Measurements from ENCODE around the gene EVI5.
"Not testable (repeated sequence)": the region's sequence is repeated elsewhere in the genome, so short reads cannot be mapped to it uniquely, and the experiment has no call there.

Gene EVI5

DNA sequence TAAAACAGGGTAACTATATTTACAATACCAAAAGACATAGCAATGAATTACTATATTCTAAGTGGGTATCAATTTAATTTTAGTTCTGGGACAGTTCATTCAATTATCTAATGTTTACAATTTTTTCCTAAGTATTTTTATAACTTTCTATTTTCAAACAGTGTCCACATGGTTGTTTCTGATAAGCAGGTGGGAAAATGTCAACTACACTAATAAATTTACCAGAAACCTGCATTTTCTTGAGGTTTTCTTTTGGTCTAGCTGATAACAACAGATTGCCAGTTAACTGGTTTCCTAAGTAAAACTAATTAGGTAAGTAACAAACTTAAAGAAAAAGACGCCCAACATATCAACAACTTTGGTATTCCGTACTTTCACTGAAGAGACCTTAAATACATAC, 213.3 kb downstream of the EVI5 start:
- no peak for DNase-seq (ENCODE audit: low read depth)

DNA sequence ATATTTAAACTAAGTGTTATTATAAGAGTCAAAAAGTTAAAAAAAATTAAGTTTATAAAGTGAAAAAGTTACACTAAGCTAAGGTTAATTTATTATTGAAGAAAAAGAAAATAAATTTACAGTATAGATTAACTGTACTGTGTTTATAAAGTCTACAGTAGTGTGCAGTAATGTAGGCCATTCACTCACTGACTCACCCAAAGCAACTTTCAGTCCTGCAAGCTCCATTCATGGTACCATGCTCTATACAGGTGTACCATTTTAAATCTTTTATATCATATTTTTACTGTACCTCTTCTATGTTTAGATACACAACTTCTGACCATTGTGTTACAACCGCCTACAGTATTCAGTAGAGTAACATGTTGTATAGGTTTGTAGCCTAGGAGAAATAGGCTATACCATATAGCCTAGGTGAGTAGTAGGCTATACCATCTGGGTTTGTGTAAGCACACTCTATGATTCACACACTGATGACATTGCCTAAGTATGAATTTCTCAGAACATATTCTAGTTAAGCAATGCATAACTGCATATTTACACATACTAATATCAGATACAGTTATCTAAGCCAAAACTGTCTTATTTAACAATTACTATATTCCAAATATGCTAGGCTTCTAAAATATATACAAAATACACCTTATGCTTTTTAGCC, 217.6 kb downstream of the EVI5 start:
- no peak for DNase-seq (ENCODE audit: low read depth)

DNA sequence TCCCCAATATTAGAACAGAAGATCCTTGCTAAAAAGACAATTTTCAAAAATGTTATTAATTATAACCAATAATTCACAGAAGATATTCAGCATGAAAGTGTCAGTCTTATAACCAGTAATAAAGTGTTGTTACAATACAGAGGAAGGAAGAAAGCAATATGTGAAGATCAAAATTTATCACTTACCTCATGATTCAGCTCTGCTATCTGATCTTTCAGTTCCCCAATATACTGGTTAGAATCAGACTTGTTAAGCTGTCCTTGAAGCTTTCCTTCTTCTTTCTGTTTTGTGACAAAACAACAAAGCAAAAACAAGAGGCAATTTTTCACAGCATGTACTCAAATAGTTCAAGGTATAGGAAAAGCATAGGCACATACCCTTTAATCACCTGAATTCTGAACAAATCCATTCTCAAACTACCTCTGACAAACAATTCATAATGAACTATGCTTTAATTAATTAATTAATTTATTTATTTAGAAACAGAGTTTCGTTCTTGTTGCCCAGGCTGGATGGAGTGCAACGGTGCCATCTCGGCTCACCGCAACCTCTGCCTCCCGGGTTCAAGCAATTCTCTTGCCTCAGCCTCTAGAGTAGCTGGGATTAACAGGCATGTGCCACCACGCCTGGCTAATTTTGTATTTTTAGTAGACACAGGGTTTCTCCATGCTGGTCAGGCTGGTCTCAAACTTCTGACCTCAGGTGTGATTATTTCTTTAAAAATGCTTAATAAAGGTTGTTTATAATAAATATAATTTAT, 221.3 kb downstream of the EVI5 start:
- DNase-seq (ENCODE audit: low read depth) = no peak

- no peak for DNase-seq (ENCODE audit: low read depth)
Observed at GRCh38 chr1:92556350-92556749, 228.6 kb downstream of the EVI5 start.

GRCh38 chr1:92554216-92554615, 230.7 kb downstream of the EVI5 start:
- DNase-seq (ENCODE audit: low read depth) = no peak

- no peak for DNase-seq (ENCODE audit: low read depth)
Observed at GRCh38 chr1:92551916-92552315, 233.0 kb downstream of the EVI5 start.

- no peak for DNase-seq (ENCODE audit: low read depth)
Observed at GRCh38 chr1:92544756-92545165, 240.1 kb downstream of the EVI5 start.

GRCh38 chr1:92543131-92544055, 241.5 kb downstream of the EVI5 start:
- no peak for DNase-seq (ENCODE audit: low read depth)

- no peak for DNase-seq (ENCODE audit: low read depth)
Observed at GRCh38 chr1:92538413-92539061, 246.4 kb downstream of the EVI5 start.

DNA sequence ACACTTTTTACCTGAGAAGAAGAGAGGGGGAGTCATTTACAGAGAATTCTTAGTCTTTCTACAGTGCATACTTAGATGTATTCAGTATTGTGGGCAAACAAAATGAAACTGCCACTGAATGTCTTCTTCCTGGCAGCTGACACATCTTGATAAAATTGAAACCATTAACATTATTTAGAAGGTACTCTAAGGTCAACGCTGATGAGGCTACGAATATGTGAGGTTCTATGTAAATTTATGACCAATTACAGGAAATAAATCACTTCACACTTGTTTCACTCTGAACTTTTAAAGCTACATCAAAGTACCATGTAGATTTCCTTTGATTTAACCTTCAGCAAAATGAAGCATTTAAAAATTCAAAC, 246.9 kb downstream of the EVI5 start:
- no peak for DNase-seq (ENCODE audit: low read depth)

GRCh38 chr1:92536980-92537884, 247.7 kb downstream of the EVI5 start:
- DNase-seq (ENCODE audit: low read depth) = no peak

DNA sequence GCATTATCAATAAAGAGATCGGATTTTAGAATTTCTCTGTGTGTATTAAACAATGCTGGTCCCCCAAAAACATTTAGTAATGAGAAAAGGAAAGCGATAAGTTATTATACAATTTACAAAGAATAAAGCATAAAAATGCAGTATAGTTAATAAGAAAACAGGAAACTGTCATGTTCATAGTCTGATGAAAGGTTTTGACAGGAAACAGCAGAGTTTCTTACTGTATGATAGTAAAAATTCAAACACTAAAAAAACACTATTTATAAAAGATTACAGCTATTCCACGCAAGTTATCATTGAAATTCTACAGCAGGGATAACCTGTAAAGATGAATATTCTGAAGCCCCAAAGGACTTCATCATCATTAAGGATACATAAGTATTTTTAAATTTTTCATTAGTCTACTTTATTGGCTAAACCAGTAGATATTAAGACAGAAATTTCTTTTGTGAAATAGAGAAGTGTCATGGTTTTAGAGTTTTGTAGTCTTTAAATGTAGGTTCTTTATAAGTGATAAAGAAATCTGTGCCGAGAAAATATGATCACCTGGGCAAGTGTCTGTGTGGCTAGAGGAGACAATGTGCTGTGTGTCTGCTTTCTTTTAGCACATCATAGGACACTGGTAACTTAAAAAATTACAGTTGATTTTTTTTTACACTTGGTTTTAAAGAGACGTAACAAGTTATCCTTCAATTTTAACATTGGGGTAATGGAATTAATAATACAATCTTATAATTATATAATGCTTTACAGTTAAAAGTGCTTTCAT, 248.5 kb downstream of the EVI5 start:
- DNase-seq (ENCODE audit: low read depth) = no peak

DNA sequence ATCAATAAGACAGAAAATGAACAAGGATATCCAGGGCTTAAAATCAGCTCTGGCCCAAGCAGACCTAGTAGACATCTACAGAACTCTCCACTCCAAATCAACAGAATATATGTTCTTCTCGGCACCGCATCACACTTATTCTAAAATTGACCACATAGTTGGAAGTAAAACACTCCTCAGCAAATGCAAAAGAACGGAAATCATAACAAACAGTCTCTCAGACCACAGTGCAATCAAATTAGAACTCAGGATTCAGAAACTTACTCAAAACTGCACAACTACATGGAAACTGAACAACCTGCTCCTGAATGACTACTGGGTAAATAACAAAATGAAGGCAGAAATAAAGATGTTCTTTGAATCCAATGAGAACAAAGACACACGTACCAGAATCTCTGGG, 252.5 kb downstream of the EVI5 start:
- not testable (repeated sequence) for DNase-seq (ENCODE audit: low read depth)

- DNase-seq (ENCODE audit: low read depth) = not testable (repeated sequence)
Observed at GRCh38 chr1:92531939-92532338, 253.0 kb downstream of the EVI5 start.

DNA sequence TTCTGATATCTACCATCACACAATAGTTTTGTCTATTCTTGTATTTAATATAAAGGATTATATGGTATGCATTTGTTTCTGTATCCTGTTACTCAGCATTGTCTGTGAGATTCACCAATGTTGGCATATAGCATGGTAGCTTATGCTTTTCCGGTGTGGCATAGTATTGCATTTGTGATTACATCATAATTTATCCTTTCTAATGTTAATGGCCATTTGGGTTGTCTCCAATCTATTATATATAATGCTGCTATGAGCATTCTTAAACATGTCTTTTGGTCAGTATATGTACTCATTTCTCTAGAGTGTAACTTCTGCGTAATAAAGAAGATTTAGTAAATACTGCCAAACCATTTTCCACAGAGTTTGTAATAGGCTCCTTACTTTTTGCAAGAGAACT, 257.2 kb downstream of the EVI5 start:
- no peak for DNase-seq (ENCODE audit: low read depth)

GRCh38 chr1:92524944-92525590, 259.8 kb downstream of the EVI5 start:
- not testable (repeated sequence) for DNase-seq (ENCODE audit: low read depth)

DNA sequence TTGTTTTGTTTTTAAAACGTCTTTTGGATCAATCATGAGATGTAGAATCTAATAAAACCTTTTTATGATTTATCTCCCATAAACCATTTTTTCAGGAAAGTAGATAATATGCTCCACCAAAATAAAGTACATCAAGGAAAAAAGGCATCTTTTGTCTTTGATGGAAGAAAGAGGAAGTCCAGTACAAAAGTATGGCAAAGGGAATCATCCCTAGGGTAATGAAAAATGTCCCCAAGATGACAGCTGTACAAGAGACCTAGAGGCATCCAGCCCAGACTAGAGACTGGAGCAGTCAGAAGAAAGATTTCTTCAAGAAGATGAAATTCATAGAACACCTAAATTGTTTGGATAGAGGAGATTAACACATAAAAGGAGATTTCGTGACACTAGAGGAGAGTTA, 265.9 kb downstream of the EVI5 start:
- no peak for DNase-seq (ENCODE audit: low read depth)

DNA sequence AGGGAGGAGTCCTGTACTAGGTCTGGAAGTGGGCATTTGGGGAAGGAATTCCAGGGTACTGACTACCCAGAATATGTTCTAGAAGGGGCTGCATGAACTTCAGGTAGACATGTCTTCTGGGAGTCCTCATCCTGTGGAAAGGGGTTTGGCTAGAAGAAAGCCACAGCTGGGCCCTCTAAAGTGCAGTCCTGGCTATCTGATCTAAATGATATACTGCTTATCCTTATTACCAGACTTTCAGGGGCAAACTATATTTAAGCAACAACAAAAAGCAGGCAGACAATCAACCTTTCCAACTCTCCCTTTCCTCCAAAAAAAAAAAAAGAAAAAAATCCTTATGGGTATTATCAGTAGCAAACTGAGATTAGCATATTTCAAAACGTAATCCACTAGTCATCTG, 268.3 kb downstream of the EVI5 start:
- DNase-seq (ENCODE audit: low read depth) = no peak

GRCh38 chr1:92515796-92516201, 269.1 kb downstream of the EVI5 start:
- no peak for DNase-seq (ENCODE audit: low read depth)

- no peak for DNase-seq (ENCODE audit: low read depth)
Observed at GRCh38 chr1:92511541-92511940, 273.4 kb downstream of the EVI5 start.

All from stimulated activated CD8-positive, alpha-beta memory T cell treated with anti-CD3 and anti-CD28 coated beads, Interleukin-15, amount 100 ng/mL, for 24 hours (primary cell).